Parathyroid adenoma (tissue), 2 donors: ENCODE measurements around the gene ZNF346.
"Not testable (repeated sequence)": the region's sequence is repeated elsewhere in the genome, so short reads cannot be mapped to it uniquely, and the experiment has no call there.

Experiments
- H2AFZ ChIP-seq: fragments of 300-600 bp; sonication (generic); one replicate; pipeline ENCODE4 v1.7.0; 2017; ENCODE audit warnings: antibody characterized with exemption, mild to moderate bottlenecking
- H3K27ac ChIP-seq: fragments of 300-600 bp; sonication (generic); one replicate; pipeline ENCODE4 v1.7.0; 2017
- H3K27me3 ChIP-seq: fragments of 300-600 bp; sonication (generic); one replicate; pipeline ENCODE4 v1.7.0; 2017; ENCODE audit warnings: low read length; ENCODE audit not compliant: control insufficient read depth, insufficient read depth
- H3K36me3 ChIP-seq: fragments of 300-600 bp; sonication (generic); one replicate; pipeline ENCODE4 v1.7.0; 2017; ENCODE audit warnings: low read length; ENCODE audit not compliant: control insufficient read depth, insufficient read depth
- H3K4me1 ChIP-seq: fragments of 300-600 bp; sonication (generic); one replicate; pipeline ENCODE4 v1.7.0; 2017; ENCODE audit warnings: control low read depth
- H3K4me2 ChIP-seq: fragments of 300-600 bp; sonication (generic); one replicate; pipeline ENCODE4 v1.7.0; 2017; ENCODE audit warnings: low read length
- H3K4me3 ChIP-seq: fragments of 300-600 bp; sonication (generic); one replicate; pipeline ENCODE4 v1.7.0; 2017; ENCODE audit warnings: low read depth, low read length
- H3K79me2 ChIP-seq: fragments of 300-600 bp; sonication (generic); one replicate; pipeline ENCODE4 v1.7.0; 2017; ENCODE audit warnings: control low read depth
- H3K9ac ChIP-seq: fragments of 300-600 bp; sonication (generic); one replicate; pipeline ENCODE4 v1.7.0; 2017; ENCODE audit warnings: mild to moderate bottlenecking
- H3K9me3 ChIP-seq: fragments of 300-600 bp; sonication (generic); one replicate; pipeline ENCODE4 v1.7.0; 2017; ENCODE audit warnings: low read length; ENCODE audit not compliant: control insufficient read depth
- CTCF ChIP-seq: fragments of 300-600 bp; sonication (generic); IDR thresholded peaks from one replicate; pipeline ENCODE4 v1.7.0; 2017; ENCODE audit warnings: antibody characterized with exemption, mild to moderate bottlenecking
- donor health status: primary hyperparathyroidism.

Gene ZNF346, protein sequence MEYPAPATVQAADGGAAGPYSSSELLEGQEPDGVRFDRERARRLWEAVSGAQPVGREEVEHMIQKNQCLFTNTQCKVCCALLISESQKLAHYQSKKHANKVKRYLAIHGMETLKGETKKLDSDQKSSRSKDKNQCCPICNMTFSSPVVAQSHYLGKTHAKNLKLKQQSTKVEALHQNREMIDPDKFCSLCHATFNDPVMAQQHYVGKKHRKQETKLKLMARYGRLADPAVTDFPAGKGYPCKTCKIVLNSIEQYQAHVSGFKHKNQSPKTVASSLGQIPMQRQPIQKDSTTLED

GRCh38 chr5:177022386-177023302 is at the start of gene ZNF346:
Gene ZNF346, plus strand, starts transcription at chr5:177022696. Its CDS starts 43 bp downstream, at chr5:177022739.
- Histone ChIP-seq H3K4me1 (peaks cover 9% of the 10 kb centered on the region), H3K4me2 (peak within 1 kb of the TSS; percentile 99), H3K9ac (peak within 1 kb of the TSS; percentile 95), H3K4me3 (peak within 1 kb of the TSS; percentile 75), H3K27me3 (no peaks in the 10 kb centered on the region), H3K27ac (peak within 1 kb of the TSS; percentile 81), H2AFZ (peak within 1 kb of the TSS; percentile 99), H3K36me3 (no peaks in the 10 kb centered on the region), H3K9me3 (no peaks in the 10 kb centered on the region), H3K79me2 (peaks cover 36% of the 10 kb centered on the region)
- TF ChIP-seq CTCF, result peak; percentile 64

- Histone ChIP-seq H3K9ac (no peak overlapping the region), H3K4me1 (no peaks in the 10 kb centered on the region), H2AFZ (no peak overlapping the region), H3K36me3 (no peaks in the 10 kb centered on the region), H3K27ac (no peak overlapping the region), H3K27me3 (no peaks in the 10 kb centered on the region), H3K4me2 (no peak overlapping the region), H3K4me3 (no peak overlapping the region), H3K9me3 (no peaks in the 10 kb centered on the region), H3K79me2 (peaks cover 5% of the 10 kb centered on the region)
- TF ChIP-seq CTCF, result no peak
Measured at GRCh38 chr5:176979669-176980068, 42.8 kb upstream of the ZNF346 start.

DNA sequence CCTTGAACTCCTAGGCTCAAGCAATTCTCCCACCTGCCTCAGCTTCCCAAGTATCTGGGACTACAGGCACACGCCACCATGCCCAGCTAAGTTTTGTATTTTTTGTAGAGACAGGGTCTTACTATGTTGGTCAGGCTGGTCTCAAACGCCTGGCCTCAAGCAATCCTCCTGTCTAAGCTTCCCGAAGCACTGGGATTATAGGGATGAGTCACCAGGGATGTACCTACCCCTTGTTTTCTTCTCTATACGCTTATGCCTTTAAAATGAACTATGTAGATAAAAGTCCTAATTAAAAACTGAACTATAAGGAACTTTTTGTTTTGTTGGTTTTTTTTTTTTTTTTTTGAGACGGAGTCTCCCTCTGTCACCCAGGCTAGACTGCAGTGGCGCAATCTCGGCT is 41.7 kb upstream of the ZNF346 start:
- Histone ChIP-seq H3K4me1 (no peaks in the 10 kb centered on the region), H3K4me2 (no peak overlapping the region), H3K9me3 (no peaks in the 10 kb centered on the region), H3K36me3 (no peaks in the 10 kb centered on the region), H3K27me3 (no peaks in the 10 kb centered on the region), H3K9ac (no peak overlapping the region), H3K79me2 (peaks cover 9% of the 10 kb centered on the region), H2AFZ (no peak overlapping the region), H3K4me3 (no peak overlapping the region), H3K27ac (no peak overlapping the region)
- TF ChIP-seq CTCF, result no peak

GRCh38 chr5:176983112-176983511 is 39.4 kb upstream of the ZNF346 start:
- H2AFZ ChIP-seq, H3K27ac ChIP-seq: not testable (repeated sequence)

DNA sequence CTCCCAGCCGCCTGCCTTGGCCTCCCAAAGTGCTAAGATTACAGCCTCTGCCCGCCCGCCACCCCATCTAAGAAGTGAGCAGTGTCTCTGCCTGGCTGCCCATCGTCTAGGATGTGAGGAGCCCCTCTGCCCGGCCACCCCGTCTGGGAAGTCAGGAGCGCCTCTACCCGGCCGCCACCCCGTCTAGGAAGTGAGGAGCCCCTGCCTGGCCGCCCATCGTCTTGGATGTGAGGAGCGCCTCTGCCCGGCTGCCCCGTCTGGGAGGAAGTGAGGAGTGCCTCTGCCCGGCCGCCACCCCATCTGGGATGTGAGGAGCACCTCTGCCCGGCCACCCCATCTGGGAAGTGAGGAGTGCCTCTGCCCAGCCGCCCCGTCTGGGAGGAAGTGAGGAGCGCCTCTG is 38.9 kb upstream of the ZNF346 start:
- H3K9me3 ChIP-seq, H3K4me1 ChIP-seq, H3K4me3 ChIP-seq, H3K27ac ChIP-seq, H3K4me2 ChIP-seq, H3K27me3 ChIP-seq, H3K36me3 ChIP-seq, H2AFZ ChIP-seq, H3K9ac ChIP-seq: not testable (repeated sequence)
- peaks cover 31% of the 10 kb centered on the region for H3K79me2 ChIP-seq

More at GRCh38 chr5:176983112-176983511, 39.4 kb upstream of the ZNF346 start:
- not testable (repeated sequence) for H3K4me2 ChIP-seq, H3K9ac ChIP-seq, H3K36me3 ChIP-seq, H3K9me3 ChIP-seq, H3K27me3 ChIP-seq, H3K4me3 ChIP-seq, H3K4me1 ChIP-seq
- H3K79me2 ChIP-seq, result peaks cover 27% of the 10 kb centered on the region

GRCh38 chr5:176984176-176984575 is 38.3 kb upstream of the ZNF346 start:
- H3K79me2 ChIP-seq, result peaks cover 37% of the 10 kb centered on the region
- H2AFZ ChIP-seq, H3K27ac ChIP-seq, H3K4me1 ChIP-seq, H3K9ac ChIP-seq, H3K9me3 ChIP-seq, H3K36me3 ChIP-seq, H3K27me3 ChIP-seq, H3K4me2 ChIP-seq, H3K4me3 ChIP-seq: not testable (repeated sequence)
